ENCODE data around the gene IRF9.

- TF ChIP-seq GATA3 (IDR thresholded peaks at IDR 0.05; ENCODE audit: low read depth, low read length) (no peak), GATA2 (IDR thresholded peaks at IDR 0.05; ENCODE audit: low read depth, low read length) (no peak)
Observed at GRCh38 chr14:24115422-24116127, 45.5 kb upstream of the IRF9 start.
